ENCODE data around the gene EDN2. TPM values are rescaled to one million over a fixed set of nuclear protein-coding genes. Genes with fewer than 3 reads are reported as not detected.

EDN2 gene
- total RNA-seq, 1 donor: not detected

GRCh38 chr1:41492341-41492848, 7.9 kb upstream of the EDN2 start:
- DNase-seq (ENCODE audit: low read depth): no peak
- no peak overlapping the region for H3K4me3 ChIP-seq (ENCODE audit: low read depth, low read length)
- TF ChIP-seq CTCF (IDR thresholded peaks at IDR 0.05; ENCODE audit: insufficient read depth, low read length): peak; percentile 54

GRCh38 chr1:41490911-41491310, 6.4 kb upstream of the EDN2 start:
- no peak overlapping the region for H3K4me3 ChIP-seq (ENCODE audit: low read depth, low read length)
- DNase-seq (ENCODE audit: low read depth): no peak
- TF ChIP-seq CTCF (IDR thresholded peaks at IDR 0.05; ENCODE audit: insufficient read depth, low read length): no peak

- no peak for TF ChIP-seq CTCF (IDR thresholded peaks at IDR 0.05; ENCODE audit: insufficient read depth, low read length)
- DNase-seq (ENCODE audit: low read depth): no peak
- no peak overlapping the region for H3K4me3 ChIP-seq (ENCODE audit: low read depth, low read length)
Measured at GRCh38 chr1:41489561-41489960, 5.1 kb upstream of the EDN2 start.

GRCh38 chr1:41488040-41488951, 3.8 kb upstream of the EDN2 start:
- H3K4me3 ChIP-seq (ENCODE audit: low read depth, low read length): no peak overlapping the region
- DNase-seq (ENCODE audit: low read depth): no peak
- TF ChIP-seq CTCF (IDR thresholded peaks at IDR 0.05; ENCODE audit: insufficient read depth, low read length): no peak

DNA sequence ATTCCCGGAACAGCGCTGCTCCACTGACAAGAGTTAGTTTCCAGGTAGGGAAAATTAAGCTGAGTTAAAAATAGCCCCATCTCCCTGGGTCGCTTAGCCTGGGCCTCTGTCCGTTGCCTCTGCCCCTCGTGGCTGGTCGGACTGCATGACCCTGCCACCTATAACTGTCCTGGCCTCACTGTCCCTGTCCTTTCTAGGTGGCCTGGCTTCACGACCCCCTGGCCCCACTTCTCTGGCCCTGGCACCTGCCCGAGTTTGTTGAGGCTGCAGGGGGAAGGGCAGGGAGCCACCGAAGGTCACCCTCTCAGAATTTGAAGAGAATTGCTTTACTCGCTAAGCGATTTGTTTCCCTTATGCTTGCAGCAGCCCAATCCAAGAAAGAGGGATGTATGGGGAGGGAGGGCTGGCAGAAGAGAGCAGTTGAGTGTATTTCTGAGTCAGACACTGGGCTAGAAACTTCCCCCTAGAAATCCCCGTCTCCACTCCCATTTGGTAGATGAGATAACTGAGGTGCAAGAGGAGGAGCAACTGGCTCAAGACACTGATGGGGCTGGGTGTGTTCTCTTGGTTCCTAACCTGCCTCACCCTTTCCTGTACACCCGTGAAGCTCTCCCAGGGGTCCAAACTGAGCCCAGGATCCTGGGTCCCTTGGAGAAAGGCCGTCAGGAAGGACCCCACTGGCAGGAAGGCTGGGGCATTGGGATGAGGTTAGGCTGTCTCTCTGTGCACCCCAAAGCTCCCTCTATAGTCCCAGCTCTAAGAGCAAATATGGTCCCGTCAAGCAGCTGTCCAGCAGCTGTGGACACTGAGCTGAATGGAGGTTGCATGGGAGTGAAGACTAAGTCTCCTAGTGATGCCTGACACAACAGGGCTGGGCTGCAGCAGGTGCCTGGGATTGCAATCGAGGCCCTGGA, 2.9 kb upstream of the EDN2 start:
- TF ChIP-seq CTCF (IDR thresholded peaks at IDR 0.05; ENCODE audit: insufficient read depth, low read length): no peak
- DNase-seq (ENCODE audit: low read depth): no peak
- H3K4me3 ChIP-seq (ENCODE audit: low read depth, low read length): no peak overlapping the region

DNA sequence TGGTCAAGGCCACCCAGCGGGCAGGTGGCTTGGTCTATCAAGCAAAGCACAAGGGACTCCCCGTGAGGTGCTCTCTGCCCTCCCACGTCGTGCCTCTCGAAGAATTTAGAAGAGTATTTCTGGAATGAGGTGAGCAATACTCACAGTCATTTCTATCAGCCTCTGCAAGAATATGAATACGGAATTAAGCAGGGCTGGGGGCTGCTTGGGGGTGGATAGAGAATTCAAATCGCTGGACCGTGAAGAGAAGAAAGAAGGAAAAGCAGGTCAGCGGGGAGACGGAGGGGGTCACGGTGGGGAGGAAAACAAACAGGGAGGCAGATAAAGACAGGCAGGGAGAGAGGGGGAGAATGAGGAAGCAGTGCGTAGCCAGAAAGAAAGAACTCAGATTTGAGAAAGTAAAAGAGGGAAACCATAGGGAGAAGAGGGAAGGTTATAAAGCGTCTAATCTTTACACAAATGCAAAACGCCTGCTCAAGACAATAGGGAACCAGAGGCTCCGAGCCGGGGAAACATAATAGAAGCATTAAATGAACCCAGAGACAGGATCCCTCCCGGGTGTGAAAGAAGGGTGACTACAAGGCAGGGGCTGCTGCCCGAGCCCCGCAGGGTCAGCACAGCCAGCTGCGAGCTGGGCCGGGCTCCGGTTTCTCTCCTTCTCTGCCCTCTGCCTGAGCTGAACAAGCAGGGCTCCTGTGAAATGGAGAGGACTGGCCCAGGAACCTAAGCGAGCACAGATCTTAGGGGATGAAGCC, 2.1 kb upstream of the EDN2 start:
- no peak for TF ChIP-seq CTCF (IDR thresholded peaks at IDR 0.05; ENCODE audit: insufficient read depth, low read length)
- DNase-seq (ENCODE audit: low read depth): no peak
- no peak overlapping the region for H3K4me3 ChIP-seq (ENCODE audit: low read depth, low read length)

Data from fibroblast of the aortic adventitia (primary cell).